Measurements from ENCODE around the gene KLF2.

Gene KLF2

DNA sequence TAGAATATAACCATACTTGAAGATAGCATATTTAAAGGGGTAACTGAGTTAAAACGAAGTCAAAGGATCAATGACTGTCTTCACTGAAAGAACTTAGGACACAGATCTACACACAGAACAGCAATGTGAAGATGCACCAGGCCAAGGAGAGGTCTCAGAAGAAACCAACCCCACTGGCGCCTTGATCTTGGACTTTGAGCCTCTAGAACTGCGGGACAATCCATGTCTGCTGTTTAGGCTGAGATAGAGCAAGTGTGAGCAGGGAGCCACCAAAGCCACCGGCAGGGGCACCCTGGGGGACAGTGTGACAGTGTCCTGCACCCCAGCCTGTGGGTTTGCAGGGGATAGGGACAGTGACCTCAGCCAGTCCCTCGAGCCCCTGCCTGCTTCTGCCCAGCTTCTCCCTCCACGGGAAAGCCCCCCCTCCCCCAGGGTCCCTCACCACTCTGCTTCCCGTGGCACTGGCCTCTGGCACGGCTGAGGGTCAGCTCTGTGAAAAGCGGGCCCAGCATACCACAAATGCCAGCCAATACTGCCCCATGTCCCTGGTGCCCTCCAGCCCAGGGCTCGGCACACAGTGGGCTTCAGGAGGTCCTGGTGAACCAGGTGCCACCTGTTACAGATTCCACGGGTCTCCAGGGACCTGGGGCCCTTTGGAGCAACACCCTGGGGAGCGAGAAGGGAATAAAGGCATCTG, 40.8 kb downstream of the KLF2 start:
- no peak for DNase-seq

DNA sequence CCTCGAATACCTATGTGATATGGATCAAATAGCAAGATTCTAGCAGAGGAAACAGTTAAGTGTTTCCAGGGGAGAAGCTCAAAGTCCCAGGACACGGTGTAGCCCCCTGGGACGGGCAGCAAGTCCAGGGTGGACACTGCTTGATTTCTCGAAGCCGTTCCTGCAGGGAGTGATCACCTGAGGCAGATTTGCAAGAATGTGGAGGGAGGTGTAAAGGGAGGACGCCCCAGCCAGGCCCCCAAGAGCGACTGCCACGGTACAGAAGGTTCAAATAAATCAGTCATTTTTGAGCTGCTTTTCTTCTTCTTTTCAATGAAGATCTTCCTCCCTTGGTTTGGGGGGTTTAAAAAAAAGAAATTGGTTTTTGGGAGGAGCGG, 41.4 kb downstream of the KLF2 start:
- no peak for DNase-seq

DNA sequence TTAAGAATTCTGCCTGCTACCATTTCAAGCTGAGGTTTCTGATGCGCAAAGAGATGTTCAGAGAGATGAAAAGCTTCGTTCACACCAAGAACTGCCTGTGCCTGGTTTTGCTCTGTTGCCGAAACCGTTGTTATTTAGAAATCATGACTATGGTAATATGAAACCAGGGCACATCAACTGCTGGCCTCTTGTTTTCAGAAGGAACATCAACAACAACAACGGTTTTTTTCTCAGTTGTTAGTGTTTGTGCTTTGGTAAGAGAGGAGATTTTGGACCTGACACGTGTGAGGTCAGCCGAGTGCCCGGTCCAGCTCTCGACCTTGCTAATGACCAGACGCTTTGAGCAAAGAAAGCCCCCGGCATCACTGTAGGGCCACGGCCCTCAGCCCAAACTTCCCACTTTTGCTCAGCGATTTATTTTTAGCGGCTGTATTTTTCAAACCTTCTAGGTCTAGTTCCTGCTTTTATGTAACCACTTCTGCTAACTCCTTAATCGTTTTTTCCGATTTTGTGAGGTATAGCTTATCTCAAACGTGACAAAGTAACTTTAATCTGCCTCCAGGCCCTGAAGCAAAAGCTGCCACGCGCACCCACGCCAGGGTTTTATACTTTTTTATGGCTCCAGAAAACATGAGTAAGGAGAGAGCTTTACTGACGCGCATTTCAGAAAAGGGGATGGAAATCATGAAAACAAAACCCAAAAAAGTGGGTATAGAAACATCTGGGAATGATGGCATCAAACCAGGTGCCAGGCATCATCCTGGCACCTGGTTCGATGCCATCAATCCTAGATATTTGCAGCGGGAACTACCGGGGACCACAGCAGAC, 42.0 kb downstream of the KLF2 start:
- DNase-seq, result no peak

DNA sequence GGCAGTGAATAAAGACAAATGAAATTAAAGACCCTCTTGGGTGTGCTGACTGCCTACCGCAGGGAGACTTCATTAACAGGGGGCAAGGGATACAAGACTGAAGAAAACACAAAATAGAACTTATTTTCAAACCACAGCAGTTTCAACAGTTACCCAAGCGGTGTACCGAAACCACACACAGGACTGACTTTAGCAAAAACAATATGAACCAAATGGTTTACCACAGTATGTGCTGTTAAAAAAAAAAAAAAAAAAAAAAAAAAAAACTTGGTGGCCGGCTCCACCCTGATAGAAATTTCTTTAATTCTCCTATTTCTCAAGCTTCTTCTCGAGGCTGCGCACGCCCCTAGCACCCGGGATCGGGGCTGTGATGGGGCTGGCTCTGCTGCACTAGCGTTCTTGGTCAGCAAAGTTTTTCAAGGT, 42.6 kb downstream of the KLF2 start:
- peak; percentile 56 for DNase-seq

DNA sequence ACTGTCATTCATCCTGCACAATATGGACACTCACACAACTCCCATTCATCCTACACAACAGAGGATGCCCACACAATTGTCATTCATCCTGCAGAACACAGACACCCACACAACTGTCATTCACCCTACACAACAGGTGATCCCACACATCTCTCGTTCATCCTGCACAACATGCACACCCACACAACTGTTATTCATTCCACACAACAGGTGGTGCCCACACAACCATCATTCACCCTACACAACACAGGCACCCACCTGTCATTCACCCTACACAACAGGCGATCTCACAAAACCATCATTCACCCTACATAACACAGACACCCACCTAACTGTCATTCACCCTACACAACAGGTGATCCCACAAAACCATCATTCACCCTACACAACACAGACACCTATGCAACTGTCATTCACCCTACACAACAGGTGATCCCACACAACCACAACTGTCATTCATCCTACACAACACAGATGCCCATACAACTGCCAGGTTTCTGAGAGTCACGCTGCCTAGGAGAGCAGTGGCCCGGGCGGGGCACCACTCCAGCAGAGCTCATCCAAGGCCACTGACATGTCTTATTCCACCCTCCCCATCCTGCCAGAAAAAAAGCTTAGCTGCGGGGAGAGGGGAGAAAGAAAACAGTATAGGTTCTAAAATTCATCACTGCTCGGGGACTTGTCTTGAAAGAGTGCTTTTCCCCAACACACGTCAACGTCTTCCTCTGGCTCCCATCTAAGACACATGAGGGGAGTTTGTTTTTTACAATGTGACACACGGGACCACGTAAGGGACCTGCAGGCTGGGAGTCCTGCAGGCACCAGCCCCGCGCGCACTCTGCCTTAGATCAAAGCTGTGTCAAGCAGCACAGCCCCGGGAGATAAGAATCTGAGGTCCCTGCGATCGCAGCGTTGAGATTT, 44.0 kb downstream of the KLF2 start:
- DNase-seq, result peak; percentile 69

DNA sequence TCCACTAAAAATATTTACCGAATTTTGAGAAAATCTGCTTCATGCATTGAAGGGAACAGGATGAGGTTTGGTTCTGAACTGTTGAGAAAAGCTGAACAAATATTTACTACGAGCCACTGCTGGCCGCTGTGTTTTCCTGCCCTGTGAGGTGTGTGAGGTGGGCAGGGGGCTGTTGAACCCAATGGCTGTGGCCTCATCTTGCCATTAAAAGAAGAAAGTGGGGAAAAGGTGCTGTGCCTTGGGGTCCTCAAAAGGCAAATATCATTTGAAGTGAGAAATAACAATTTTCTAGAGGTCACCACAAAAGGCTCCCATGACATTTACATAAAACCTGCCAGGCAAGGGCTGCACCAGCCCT, 44.7 kb downstream of the KLF2 start:
- DNase-seq, result no peak

DNA sequence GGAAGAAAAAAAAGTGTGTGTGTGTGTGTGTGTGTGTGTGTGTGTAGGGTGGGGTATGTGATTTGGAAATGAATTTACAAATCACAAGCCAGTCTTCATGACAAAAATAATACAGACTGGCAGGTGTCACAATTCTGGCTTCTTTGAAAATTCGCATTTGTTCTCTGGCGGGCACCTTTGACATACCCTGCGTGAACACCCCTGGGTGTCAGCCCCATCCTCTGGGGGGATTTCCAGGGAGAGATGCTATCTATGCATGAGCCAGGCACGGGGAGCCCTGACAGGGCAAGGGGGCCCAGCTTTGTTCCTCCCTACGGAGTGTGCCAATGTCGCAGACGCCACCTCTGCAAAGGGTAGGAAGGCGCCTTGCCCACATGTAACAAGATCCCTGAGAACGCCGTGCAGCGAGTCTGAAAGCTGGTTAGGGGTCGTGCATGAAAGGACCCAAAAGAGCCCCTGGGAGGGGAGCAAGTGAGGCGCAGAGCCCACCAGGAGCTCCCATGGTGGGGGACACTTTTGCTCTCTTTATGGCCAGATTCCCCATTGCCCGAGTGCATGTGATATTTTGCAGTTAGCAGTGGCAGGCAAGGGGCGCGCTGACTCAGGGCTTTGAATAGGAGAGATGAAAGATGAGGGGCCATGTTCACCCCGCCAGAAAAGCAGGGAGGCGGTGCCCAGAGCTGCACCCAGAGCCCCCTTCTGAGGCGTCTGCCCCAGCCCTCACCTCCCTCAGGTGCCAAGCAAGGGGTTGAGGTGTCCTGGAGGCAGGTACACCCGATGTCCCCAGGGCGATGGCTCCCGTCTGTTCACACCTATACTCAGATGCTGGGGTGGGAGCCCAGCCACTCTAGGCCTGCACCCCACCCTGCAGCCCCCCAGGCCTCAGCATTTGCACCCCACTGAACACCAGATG, 45.3 kb downstream of the KLF2 start:
- DNase-seq, result peak; percentile 61

DNA sequence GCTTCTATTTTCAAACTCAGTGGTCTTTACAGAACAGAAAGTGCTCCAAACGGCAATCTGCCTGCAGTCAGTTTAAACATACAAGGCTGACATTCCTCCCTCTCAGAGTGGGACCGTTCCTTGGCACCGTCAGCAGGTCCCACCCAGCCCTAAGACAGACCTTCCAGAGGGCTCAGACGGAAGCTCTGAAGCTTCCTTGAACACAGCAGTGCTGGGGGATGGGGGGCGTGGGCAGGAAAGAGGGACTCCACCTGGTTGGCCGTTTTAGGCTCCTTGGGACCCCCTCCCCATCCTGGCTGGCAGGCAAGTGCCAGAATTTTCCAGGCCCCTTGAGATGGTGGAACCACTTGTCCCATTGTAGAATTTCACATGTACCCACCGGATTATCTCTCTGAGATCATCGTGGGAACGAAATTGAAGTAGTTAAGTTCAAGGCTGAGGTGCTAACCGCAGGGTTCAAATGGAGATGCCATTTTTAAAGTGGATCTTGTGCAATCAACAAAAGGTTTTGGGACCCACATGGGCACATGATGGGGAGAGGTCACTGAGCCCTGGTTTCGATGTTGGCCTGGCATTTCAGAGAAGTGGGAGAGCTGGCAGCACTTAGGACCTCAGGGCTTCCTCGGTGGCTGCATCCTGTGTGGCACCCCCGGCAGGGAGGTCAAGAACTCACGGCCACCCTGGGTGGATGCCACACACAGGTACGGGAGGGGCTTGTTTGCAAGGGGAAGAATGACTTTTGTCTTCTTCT, 46.2 kb downstream of the KLF2 start:
- DNase-seq, result no peak

DNA sequence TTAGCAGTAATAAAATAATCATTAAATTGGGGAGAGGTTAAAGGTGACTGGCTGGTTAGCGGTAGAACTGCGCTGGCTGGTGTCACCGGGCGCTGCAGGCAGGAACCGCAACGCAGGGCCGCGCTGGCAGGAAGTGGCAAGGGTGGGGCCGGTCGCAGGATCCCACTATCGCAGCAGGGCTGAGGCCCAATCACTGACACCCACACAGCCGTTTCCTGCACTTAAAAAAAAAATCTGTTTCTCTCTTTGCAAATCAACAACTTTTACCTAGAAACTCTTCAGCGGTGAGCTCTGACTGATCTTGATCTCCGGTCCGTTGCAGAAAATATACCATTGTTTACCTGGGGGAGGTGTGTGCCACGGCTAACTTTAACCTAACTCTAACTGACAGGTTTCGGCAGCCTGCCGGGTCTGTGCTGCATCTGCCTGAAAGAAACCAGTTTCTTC, 46.9 kb downstream of the KLF2 start:
- DNase-seq, result peak; percentile 92

DNA sequence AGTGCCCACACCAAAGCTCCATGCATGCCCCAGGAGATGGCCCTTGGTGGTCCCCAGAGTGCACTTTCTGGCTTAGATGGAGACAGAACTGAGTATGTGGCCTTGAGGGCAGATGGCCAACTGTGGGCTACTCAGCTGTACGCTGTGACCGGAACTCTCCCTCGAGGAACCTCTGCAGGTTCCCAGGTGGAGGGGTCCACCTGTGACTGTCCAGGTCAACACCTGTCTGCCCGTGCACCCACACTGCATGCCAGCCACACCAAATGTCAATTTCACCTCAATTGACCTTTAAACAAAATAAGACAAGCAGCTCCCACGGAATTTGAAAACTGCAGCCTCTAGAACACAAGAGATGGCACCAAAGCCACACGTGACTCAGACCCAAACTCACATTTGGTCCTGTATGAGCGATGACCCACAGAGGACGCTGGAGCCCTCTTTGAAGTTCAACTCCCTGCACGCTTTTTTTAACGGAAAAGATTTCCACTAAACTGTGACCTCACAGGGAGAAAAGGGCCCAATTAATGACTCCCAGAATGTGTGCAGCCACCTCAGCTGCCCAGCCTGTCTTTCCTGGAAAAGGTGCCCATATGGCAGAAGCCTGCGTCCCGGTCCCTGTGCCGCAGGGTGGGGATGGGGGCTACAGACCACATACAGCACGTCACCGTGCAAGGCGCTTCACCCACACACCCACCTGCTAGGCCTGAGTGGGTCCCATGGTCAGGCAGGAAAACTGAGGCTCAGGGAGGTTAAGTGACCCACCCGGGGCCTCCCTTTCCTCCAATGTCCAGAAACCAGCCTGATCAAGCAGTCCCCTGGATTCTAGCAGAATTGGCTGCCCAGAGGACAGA, 47.7 kb downstream of the KLF2 start:
- no peak for DNase-seq

DNA sequence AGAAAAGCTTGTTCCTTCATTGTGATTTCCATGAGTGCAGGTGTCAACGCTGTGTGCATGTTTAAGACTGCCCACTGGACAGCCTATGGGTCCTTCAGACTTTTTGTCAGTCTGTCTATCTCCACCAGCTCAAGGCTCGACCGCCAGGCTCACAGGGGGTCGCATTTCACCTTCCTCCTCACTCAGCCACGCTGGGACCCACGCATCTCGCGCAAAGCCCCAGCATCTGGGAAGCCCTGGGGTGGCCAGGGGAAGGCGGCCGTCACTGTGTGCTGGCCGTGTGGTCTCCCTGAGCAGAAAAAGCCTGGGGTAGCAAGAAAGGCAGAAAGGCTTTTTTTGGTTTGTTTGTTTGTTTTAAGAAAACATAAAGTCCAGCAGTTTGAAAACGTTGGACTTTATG, 48.5 kb downstream of the KLF2 start:
- DNase-seq, result no peak

DNA sequence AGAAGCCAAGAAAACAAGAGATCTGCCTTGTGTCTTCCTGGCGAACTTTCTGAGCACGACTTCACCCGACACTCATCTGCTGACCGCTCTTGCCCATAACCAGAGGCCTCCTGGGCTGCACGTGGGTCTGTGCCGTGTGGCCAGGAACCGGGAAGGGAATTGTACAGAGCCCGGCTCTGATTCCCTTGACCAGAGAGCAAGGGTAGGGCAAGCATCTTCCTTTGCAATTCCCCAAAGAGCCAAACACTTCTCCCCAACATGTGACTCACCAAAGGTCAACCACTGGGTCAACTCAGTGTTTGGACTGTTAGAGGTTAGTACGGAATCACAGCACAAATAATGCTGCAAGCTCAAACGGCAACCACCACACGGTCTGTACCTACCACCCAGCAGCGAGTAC, 48.9 kb downstream of the KLF2 start:
- no peak for DNase-seq

DNA sequence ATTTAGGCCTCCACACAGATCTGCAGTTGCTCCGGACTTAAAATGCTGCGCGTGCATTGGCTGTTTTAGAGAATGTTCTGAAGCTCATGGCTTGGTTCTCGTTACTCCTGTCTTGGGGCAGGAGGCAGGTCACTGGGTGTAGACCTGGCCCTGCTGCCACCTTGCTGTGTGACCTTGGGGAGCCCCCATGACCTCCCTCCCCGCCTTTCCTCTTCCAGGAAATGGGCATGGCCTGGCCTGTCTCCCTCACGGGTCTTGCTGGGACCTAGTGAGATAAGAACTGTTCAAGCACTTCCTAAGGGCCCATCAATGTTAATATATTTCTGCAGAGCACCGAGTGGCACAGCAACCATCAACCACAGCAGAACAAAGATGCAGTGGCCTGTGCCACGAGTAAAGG, 49.4 kb downstream of the KLF2 start:
- DNase-seq, result no peak

DNA sequence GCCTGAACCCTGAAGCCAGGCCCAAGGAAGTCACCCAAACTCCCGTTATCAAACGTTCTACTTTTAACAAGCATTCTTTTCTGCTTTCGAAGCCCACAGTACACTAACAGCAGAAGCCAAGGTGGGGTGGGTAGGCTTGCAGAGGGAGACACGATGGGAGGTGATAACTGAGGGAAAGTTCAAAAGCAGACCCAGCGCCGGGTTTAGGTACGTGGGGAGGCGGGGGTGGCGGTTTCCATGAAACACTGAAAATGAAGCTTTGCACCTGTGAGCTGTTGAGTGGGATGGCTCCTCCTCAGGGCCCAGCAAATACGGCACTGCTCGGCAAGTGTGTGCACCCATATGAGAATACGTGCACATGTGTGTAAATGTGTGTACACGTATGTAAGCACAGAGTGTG, 49.8 kb downstream of the KLF2 start:
- no peak for DNase-seq

DNA sequence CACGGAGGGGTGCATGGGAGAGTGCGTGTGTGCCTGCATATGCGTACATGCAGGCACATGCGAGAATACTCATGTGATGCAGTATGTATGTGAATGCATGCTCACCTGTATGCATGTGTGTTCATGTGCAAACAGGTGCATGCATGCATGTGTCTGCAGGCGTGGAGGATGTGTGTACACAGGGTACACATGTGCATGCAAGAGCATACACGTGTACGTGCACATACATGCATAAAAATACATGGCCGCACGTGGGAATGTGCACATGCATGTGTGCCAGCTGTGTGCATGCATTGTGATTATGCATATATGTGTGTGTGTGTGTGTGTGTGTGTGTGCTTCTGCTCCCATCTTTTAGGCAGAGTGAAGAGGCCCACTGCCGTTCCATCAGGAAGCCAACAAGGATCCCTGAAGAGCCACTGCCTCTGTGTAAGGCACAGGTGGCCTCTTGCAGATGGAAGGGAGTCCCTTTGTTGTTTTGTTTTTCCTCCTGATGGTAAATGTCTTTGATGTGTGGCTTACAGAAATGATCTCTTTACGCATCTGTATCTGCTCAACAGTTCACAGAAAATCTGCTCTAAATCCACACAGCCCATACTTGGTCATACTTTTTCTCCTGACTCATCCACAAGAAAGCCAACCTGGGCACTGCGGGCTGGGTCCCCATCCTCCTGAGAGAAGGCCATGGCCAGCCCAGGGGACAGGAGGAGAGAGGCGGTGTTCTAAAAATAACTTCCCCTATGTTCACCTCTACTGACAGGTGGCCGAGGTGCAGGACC, 50.7 kb downstream of the KLF2 start:
- no peak for DNase-seq

DNA sequence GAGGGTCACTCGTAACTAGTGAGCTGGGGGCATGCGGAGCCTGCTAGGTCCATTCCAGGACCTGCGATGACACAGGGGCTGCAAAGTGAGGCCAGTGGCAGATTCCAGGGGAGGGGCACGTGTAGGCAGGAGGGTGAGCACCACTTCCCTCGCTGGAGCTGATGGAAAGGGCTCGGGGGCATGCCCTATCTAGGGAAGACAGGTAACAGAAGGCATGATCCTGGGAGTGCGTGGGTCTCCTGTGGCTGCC, 51.2 kb downstream of the KLF2 start:
- DNase-seq, result no peak

DNA sequence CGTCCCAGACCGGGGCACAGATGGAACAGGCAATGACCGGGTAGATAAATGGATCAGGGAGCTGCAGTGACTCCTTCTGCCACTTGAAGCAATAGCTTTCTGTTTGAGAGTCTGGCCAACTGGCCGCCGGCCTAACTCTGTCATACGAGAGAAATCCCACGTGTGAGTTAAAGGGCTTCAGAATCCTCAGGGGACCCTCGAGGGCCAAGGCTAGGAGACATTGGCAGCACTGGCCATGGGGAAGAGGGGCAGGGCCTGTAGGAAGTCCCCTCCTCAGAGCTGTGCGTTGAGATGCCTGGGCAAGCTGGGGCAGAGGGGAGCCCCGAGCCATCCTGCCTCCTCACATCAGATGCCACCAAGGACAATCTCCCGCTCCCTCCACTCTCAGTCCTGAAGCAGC, 51.6 kb downstream of the KLF2 start:
- no peak for DNase-seq

DNA sequence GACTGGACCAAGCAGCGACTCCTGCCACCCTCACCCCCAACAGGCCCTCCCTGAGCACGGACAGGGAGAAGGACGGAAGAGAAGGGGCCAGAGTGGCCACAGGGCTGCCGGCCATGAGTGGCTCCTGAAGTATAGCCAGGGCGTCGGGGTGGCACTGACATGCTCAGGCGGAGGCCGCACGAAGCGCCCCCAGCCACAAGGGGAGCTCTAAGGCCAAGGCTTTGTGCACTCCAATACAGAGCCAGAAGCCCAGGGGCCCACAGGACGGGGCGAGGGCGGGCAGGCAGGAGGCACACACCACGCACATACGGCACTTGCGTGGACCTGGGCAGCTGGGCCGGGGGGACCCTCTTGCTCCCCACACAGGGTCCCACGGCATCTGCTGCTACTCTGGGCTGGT, 52.0 kb downstream of the KLF2 start:
- no peak for DNase-seq

DNA sequence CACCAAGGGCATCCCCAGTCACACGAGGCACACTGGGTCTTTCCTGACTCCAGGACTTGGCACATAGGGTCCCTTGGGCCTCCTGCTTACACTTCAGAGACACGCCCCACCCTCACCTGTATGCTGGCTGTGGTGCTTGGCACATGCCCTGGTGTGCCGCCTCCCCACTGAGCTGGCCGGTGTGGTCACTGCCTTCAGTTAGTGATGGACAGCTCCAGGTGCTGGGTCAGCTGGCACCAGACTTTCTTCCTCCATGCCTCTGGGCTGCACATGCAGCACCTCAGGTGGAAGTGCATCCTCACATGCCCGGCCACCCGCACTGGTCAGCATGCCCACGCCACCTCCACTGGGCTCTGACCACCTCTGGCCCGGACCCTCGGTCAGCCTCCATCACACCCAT, 52.9 kb downstream of the KLF2 start:
- DNase-seq, result no peak

Measured in activated effector memory CD4-positive, alpha-beta T cell treated with Interleukin-2 at 50 U/mL for 16 hours (primary cell).